Activated CD8-positive, alpha-beta memory T cell treated with anti-CD3 and anti-CD28 coated beads, Interleukin-2, amount 50 U/mL, for 1 hour (primary cell): Measurements from ENCODE around the gene SLC12A8.

ENCODE experiments used
- DNase-seq: peaks from one replicate; pipeline ENCODE4 v3.0.0-alpha.2; 2020; ENCODE audit errors: extremely low read depth

The SLC12A8 gene

GRCh38 chr3:125212509-125213363 lies at the start of gene SLC12A8:
SLC12A8 (minus strand) TSS chr3:125212748; CDS start chr3:125211349, 1,399 bp downstream.
- DNase-seq, result no peak

GRCh38 chr3:125262161-125262560 lies 49.6 kb upstream of the SLC12A8 start:
- DNase-seq, result no peak

GRCh38 chr3:125261031-125261430 lies 48.5 kb upstream of the SLC12A8 start:
- DNase-seq, result no peak

GRCh38 chr3:125260158-125260557 lies 47.6 kb upstream of the SLC12A8 start:
- no peak for DNase-seq

- DNase-seq, result no peak
These were observed 45.0 kb upstream of the SLC12A8 start for GRCh38 chr3:125257536-125257935.

- no peak for DNase-seq
These were observed 44.1 kb upstream of the SLC12A8 start for GRCh38 chr3:125256675-125257074.

- DNase-seq, result no peak
These were observed 38.4 kb upstream of the SLC12A8 start for GRCh38 chr3:125250973-125251372.

- no peak for DNase-seq
These were observed 33.7 kb upstream of the SLC12A8 start for GRCh38 chr3:125246237-125246636.

GRCh38 chr3:125245521-125245920 lies 33.0 kb upstream of the SLC12A8 start:
- DNase-seq, result no peak

GRCh38 chr3:125240496-125240895 lies 27.9 kb upstream of the SLC12A8 start:
- no peak for DNase-seq

GRCh38 chr3:125239266-125239665 lies 26.7 kb upstream of the SLC12A8 start:
- DNase-seq, result no peak

- DNase-seq, result no peak
These were observed 26.2 kb upstream of the SLC12A8 start for GRCh38 chr3:125238759-125239158.

GRCh38 chr3:125236331-125236903 lies 23.9 kb upstream of the SLC12A8 start:
- no peak for DNase-seq

- no peak for DNase-seq
These were observed 22.3 kb upstream of the SLC12A8 start for GRCh38 chr3:125234831-125235230.

GRCh38 chr3:125232401-125232800 lies 19.9 kb upstream of the SLC12A8 start:
- DNase-seq, result no peak

GRCh38 chr3:125231895-125232294 lies 19.3 kb upstream of the SLC12A8 start:
- DNase-seq, result no peak

GRCh38 chr3:125229707-125230106 lies 17.2 kb upstream of the SLC12A8 start:
- DNase-seq, result no peak

- no peak for DNase-seq
These were observed 16.6 kb upstream of the SLC12A8 start for GRCh38 chr3:125229168-125229567.

GRCh38 chr3:125221831-125222230 lies 9.3 kb upstream of the SLC12A8 start:
- no peak for DNase-seq

GRCh38 chr3:125220727-125221429 lies 8.3 kb upstream of the SLC12A8 start:
- no peak for DNase-seq

- DNase-seq, result no peak
These were observed 7.6 kb upstream of the SLC12A8 start for GRCh38 chr3:125220183-125220582.

GRCh38 chr3:125219261-125219701 lies 6.7 kb upstream of the SLC12A8 start:
- no peak for DNase-seq

GRCh38 chr3:125214738-125215137 lies 2.2 kb upstream of the SLC12A8 start:
- DNase-seq, result no peak
